Suprapubic skin (tissue), 4 donors: ENCODE data around the gene SLC39A13. TPM values are rescaled to one million over a fixed set of nuclear protein-coding genes. Genes with fewer than 3 reads are reported as not detected.

Source experiments
- DNase-seq, 2 donors: peaks; one replicate each; pipeline ENCODE4 v3.0.0-alpha.2; 2019; ENCODE audit warnings: low spot score in 2 of 2
- H3K27ac ChIP-seq: fragments of 200-600 bp; sonication (generic); one replicate; pipeline ENCODE4 v1.5.1; 2019
- H3K27me3 ChIP-seq: fragments of 200-600 bp; sonication (generic); one replicate; pipeline ENCODE4 v1.5.1; 2019
- H3K36me3 ChIP-seq: fragments of 200-600 bp; sonication (generic); one replicate; pipeline ENCODE4 v1.5.1; 2019
- H3K4me1 ChIP-seq: fragments of 200-600 bp; sonication (generic); one replicate; pipeline ENCODE4 v1.5.1; 2019
- H3K4me3 ChIP-seq: fragments of 200-600 bp; sonication (generic); one replicate; pipeline ENCODE4 v1.5.1; 2019; ENCODE audit warnings: mild to moderate bottlenecking
- H3K9me3 ChIP-seq: fragments of 200-600 bp; sonication (generic); one replicate; pipeline ENCODE4 v1.5.1; 2019
- EP300 ChIP-seq: sonication (generic); formaldehyde crosslinking; IDR thresholded peaks from one replicate; pipeline ENCODE4 v1.6.1; 2017; ENCODE audit warnings: antibody characterized with exemption
- POLR2A ChIP-seq, 2 donors: fragments of 450-650 bp; IDR thresholded peaks; one replicate each; pipeline ENCODE4 v1.6.1; 2017; ENCODE audit warnings: antibody characterized with exemption in 2 of 2, mild to moderate bottlenecking in 2 of 2, moderate library complexity in 2 of 2
- POLR2AphosphoS5 ChIP-seq, 3 donors: sonication (generic); formaldehyde crosslinking; IDR thresholded peaks; one replicate each; pipeline ENCODE4 v1.6.1; 2017; ENCODE audit warnings: antibody characterized with exemption in 3 of 3
- WGBS: methylation state at CpG from one replicate; pipeline ENCODE4 v1.1.5; 2018; 5-methylcytosine and 5-hydroxymethylcytosine counted together
- total RNA-seq, 4 donors: library from RNA; depleted of rRNA; stranded (reverse); fragments of >200 nt; gene quantifications; one replicate each; pipeline ENCODE4 v1.1.0, GENCODE V29; 2016
- TF ChIP-seq, protein P1 (sequence below), 2 donors: fragments of 200-600 bp in 1 of 2; fragments of 450-650 bp in 1 of 2; sonication (generic) in 1 of 2; IDR thresholded peaks; one replicate each; pipeline ENCODE4 v1.5.1; 2016 to 2019; ENCODE audit warnings: antibody characterized with exemption in 2 of 2, mild to moderate bottlenecking in 1 of 2, moderate library complexity in 1 of 2

Gene SLC39A13
- total RNA-seq, 4 donors from 2014 or later = 45.5 to 53.8 (median 52.3) TPM

DNA sequence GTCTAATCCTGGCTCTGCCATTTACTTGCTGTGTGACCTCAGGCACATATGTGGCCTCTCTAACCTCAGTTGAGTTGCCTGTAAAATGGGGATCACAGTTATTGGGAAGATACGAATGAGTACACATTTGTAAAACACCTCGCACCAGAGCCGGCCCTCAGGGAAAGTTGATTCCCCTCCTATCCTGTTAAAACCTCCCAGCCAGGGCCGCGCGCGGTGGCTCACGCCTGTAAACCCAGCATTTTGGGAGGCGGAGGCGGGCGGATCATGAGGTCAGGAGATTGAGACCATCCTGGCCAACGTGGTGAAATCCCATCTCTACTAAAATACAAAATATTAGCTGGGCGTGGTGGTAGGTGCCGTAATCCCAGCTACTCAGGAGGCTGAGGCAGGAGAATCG lies 48.0 kb upstream of the SLC39A13 start:
- Histone ChIP-seq H3K4me1 (peaks cover 6% of the 10 kb centered on the region), H3K27ac (no peak overlapping the region), H3K27me3 (no peaks in the 10 kb centered on the region), H3K9me3 (no peaks in the 10 kb centered on the region), H3K36me3 (no peaks in the 10 kb centered on the region), H3K4me3 (no peak overlapping the region)
- no peak for DNase-seq
- 94% methylated on average over 15 of the region's 15 CpGs for WGBS
- TF ChIP-seq POLR2A (IDR thresholded peaks at IDR 0.05) = no peak
- no peak for TF ChIP-seq EP300
- TF ChIP-seq, protein P1, sequence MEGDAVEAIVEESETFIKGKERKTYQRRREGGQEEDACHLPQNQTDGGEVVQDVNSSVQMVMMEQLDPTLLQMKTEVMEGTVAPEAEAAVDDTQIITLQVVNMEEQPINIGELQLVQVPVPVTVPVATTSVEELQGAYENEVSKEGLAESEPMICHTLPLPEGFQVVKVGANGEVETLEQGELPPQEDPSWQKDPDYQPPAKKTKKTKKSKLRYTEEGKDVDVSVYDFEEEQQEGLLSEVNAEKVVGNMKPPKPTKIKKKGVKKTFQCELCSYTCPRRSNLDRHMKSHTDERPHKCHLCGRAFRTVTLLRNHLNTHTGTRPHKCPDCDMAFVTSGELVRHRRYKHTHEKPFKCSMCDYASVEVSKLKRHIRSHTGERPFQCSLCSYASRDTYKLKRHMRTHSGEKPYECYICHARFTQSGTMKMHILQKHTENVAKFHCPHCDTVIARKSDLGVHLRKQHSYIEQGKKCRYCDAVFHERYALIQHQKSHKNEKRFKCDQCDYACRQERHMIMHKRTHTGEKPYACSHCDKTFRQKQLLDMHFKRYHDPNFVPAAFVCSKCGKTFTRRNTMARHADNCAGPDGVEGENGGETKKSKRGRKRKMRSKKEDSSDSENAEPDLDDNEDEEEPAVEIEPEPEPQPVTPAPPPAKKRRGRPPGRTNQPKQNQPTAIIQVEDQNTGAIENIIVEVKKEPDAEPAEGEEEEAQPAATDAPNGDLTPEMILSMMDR (IDR thresholded peaks at IDR 0.05) = no peak
- no peak for TF ChIP-seq POLR2AphosphoS5 (IDR thresholded peaks at IDR 0.05)

DNA sequence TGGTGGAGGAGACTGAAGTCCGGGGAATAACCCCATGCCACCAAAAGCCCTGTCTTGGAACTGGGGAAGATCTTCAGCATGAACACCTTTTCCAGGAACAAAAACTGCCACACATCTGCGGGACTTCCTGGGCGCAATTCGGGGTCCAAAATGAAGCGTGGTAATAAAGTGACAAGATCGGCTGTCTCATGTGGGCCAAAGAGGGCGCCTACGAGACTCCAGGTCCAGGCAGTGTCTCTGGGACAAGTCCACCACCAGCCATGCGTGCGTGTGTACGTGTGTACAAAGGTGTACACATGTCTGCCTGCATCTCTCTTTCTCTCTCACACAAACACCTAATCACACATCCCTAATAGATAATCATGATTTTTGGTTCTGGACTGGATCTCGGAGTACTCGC lies 47.0 kb upstream of the SLC39A13 start:
- Histone ChIP-seq H3K27ac (no peak overlapping the region), H3K27me3 (no peaks in the 10 kb centered on the region), H3K4me3 (no peak overlapping the region), H3K4me1 (peaks cover 2% of the 10 kb centered on the region), H3K36me3 (no peaks in the 10 kb centered on the region), H3K9me3 (no peaks in the 10 kb centered on the region)
- DNase-seq = no peak
- TF ChIP-seq, protein P1 (IDR thresholded peaks at IDR 0.05) = no peak
- no peak for TF ChIP-seq POLR2AphosphoS5 (IDR thresholded peaks at IDR 0.05)
- no peak for TF ChIP-seq POLR2A (IDR thresholded peaks at IDR 0.05)
- TF ChIP-seq EP300 = no peak
- 84% methylated on average over 13 of the region's 13 CpGs for WGBS

DNA sequence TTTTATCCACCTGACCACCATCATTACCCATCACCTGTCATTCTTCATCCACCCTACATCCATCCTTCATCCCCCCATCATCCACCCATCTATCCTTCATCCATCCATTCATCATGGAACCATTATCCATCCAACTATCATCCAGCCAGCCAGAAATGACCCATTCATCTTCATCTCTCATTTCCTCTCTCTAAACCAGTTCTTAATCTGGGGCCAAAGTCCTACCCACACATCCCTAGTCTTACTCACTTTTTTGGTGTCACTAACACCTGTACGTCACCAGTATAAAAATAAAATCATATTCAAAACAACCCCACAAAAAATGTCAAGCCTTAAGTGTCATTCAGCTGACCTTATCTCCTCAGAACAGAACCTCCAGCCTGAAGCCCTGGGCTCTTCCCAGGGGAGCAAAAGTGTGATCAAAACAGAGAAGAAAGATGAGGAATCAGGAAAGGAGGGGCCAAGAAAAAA lies 42.3 kb upstream of the SLC39A13 start:
- Histone ChIP-seq H3K36me3 (no peaks in the 10 kb centered on the region), H3K9me3 (no peaks in the 10 kb centered on the region), H3K27ac (no peak overlapping the region), H3K27me3 (no peaks in the 10 kb centered on the region), H3K4me1 (peaks cover 2% of the 10 kb centered on the region), H3K4me3 (no peak overlapping the region)
- 79% methylated on average over 1 of the region's 1 CpG for WGBS
- TF ChIP-seq POLR2AphosphoS5 (IDR thresholded peaks at IDR 0.05) = no peak
- TF ChIP-seq, protein P1 (IDR thresholded peaks at IDR 0.05) = no peak
- TF ChIP-seq EP300 = no peak
- no peak for TF ChIP-seq POLR2A (IDR thresholded peaks at IDR 0.05)
- no peak for DNase-seq

DNA sequence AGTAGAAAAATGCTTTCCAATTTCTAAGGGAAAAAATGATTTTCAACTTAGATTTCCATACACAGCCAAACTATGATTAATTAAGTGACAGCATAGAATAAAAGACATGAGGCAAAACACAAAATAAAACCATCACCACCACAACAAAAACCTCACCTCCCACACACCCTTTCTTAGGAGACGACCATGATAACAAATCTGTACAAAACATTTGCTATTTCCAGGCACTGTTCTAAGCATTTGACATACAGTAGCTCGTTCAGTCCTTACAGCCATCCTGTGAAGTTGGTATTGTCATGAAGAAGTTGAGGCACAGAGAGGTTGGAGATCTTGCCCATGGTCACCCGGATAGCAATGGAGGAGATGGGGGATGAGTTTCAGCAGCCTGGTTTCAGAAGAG lies 38.7 kb upstream of the SLC39A13 start:
- DNase-seq = no peak
- H3K27me3 ChIP-seq = no peaks in the 10 kb centered on the region
- H3K9me3 ChIP-seq = no peaks in the 10 kb centered on the region
- 49% methylated on average over 3 of the region's 3 CpGs for WGBS
- H3K4me3 ChIP-seq = no peak overlapping the region
- no peaks in the 10 kb centered on the region for H3K36me3 ChIP-seq
- peaks cover 5% of the 10 kb centered on the region for H3K4me1 ChIP-seq
- TF ChIP-seq POLR2A (IDR thresholded peaks at IDR 0.05) = no peak
- no peak for TF ChIP-seq EP300
- TF ChIP-seq, protein P1 (IDR thresholded peaks at IDR 0.05) = no peak
- no peak for TF ChIP-seq POLR2AphosphoS5 (IDR thresholded peaks at IDR 0.05)
- peak overlapping the region; percentile 41 for H3K27ac ChIP-seq

DNA sequence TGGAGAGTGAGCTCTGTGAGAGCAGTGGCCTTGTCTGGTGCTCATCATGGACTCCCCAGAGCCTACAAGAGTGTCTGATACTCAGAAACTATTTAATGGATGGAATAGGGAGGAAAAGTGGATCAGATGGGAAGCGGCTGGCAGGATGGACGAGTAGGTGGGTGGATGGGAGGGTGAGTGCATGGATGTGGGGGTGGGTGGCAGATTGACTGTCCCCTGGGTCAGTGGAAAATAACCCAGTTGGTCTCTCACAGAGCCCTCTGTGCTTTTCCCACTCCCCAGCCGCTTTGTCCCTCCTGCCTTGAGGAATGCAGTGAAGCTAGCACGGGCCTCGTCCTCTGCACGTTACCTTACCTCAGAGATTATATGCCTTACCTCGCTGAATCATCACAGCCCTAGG lies 36.0 kb upstream of the SLC39A13 start:
- DNase-seq = no peak
- no peaks in the 10 kb centered on the region for H3K36me3 ChIP-seq
- H3K4me3 ChIP-seq = no peak overlapping the region
- WGBS = 66% methylated on average over 7 of the region's 7 CpGs
- TF ChIP-seq, protein P1 (IDR thresholded peaks at IDR 0.05) = no peak
- TF ChIP-seq POLR2A (IDR thresholded peaks at IDR 0.05) (no peak), POLR2AphosphoS5 (IDR thresholded peaks at IDR 0.05) (no peak), EP300 (no peak)
- peaks cover 8% of the 10 kb centered on the region for H3K4me1 ChIP-seq
- H3K27me3 ChIP-seq = no peaks in the 10 kb centered on the region
- H3K9me3 ChIP-seq = no peaks in the 10 kb centered on the region
- no peak overlapping the region for H3K27ac ChIP-seq
